ENCODE data around the gene EREG.
"Not testable (repeated sequence)": the region's sequence is repeated elsewhere in the genome, so short reads cannot be mapped to it uniquely, and the experiment has no call there.

The EREG gene

DNA sequence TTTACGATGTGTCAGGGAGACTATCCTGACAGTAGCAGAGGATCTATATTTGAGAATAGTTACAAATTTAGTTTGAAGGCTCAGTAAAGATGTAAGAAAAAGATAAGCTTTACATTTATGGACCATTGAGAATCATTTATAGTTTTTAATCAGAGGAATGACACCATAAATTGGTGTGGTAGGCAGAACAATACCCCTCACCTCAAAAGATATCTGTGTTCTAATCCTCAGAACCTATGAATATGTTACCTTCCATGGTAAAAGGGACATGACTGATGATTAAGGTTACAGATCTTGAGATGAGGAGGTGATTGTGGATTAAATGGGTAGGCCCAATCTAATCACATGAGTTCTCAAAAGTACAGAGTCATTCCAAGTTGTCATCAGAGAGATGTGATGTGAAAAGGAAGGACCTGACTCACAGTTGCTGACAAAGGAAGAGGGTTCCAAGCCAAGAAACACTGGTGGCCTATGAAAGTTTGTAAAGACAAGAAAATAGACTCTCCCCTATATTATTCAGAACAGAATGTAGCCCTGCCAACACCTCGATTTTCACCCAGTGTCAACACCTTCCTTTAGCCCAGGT lies 27.0 kb downstream of the EREG start:
- DNase-seq = no peak

GRCh38 chr4:74394476-74395136 lies 29.7 kb downstream of the EREG start:
- no peak for DNase-seq

DNA sequence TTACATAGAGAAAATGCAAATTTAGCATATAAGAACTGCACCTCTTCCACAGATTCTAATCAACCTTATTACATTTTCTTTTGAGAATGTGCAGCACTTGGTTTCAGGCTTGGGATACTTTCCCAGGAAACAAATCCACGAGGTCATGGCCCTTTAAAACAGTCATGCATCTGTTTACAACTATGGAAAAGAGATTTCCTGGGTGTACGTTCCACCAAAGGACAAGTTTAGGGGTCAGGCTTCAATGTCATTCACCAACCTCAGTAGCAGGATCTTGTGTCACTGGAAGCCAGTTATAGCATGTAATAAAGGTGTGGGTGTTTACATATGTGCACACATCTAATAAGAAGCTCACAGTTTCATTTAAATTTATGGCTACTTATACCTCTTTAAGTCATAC lies 30.7 kb downstream of the EREG start:
- no peak for DNase-seq

- no peak for DNase-seq
Measured at GRCh38 chr4:74397748-74398426, 32.9 kb downstream of the EREG start.

GRCh38 chr4:74398894-74399589 lies 34.1 kb downstream of the EREG start:
- DNase-seq = not testable (repeated sequence)

GRCh38 chr4:74400395-74400794 lies 35.5 kb downstream of the EREG start:
- no peak for DNase-seq

DNA sequence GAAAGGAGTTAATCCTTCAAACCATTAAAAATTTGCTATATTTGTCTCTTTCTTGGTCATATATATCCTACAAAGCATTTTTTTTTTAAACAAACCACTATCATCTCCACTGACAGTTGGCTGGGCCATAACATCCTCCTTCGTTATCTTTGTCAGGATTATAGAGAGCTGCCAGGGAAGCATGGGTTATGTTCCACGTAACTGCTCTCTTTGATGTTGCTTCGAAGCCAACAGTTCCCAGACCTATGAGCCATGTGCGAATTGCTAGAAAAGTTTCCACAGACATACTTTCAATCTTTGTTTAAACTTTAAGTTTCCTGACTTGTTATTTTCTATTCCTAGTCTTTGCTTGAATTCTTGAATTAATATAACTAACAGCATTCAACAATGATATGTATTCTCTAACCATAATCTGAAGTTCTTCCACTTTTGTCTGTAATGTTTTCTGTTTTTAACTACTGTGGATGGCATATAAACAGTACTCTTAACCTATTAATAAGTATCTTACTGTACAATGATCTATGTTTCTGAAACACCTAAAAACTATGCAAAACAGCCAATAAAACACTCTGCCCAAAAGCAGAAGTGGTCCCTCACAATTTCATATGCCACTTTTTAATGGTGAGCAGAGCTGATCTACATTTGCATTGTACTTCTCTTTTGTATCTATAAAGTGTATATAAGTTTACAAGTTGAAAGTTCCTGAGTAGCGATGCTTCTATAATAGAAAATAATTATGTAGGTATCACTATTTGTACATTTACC lies 37.9 kb downstream of the EREG start:
- no peak for DNase-seq

GRCh38 chr4:74407891-74408290 lies 42.9 kb downstream of the EREG start:
- no peak for DNase-seq

GRCh38 chr4:74408639-74409038 lies 43.7 kb downstream of the EREG start:
- no peak for DNase-seq

GRCh38 chr4:74410272-74410671 lies 45.3 kb downstream of the EREG start:
- no peak for DNase-seq

- DNase-seq = no peak
Measured at GRCh38 chr4:74412225-74412624, 47.3 kb downstream of the EREG start.

DNA sequence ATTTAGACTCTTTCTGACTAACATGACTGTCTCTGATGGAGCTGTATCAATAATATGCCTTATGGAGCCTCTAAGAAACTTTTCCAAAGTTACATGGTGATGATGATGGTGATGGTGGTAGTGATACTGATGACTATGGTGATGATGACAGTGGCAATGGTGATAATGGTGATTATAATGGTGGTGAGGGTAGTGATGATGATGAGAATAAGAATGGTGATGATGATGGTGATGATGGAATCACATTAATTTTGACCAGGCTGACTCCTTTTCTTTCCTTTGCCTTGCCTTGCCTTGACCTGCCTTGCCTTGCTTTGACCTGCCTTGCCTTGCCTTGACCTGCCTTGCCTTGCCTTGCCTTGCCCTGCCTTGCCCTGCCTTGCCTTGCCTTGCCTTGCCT lies 48.3 kb downstream of the EREG start:
- no peak for DNase-seq

DNA sequence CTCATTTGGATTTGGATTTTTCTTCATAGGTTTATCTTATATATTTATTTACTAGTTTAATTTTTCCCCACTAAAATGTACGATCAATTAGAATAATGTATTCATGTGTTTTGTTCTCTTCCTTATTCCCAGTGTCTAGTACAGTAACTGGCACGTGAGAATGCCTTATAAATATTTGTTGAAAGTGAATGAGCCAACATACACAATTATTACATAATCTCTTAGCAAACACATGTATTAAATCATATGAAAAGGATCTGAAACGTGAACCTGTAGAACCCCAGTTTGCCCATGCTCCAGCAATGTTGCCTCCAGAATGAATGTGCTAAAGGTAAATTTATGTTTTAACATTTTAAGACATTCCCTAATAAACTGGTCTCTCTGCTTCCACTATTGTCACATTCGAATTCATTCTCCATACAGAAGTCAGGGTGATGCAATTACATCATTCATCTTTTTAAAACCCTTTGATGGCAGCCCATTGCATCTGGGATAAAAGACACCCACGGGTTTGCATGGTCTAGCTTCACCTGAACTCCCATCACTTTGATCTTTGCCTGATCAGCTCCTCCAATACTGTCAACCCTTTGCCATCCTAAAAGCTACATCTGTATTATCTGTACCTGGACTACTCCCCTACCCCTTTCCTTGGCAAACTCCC lies 49.3 kb downstream of the EREG start:
- DNase-seq = no peak

DNA sequence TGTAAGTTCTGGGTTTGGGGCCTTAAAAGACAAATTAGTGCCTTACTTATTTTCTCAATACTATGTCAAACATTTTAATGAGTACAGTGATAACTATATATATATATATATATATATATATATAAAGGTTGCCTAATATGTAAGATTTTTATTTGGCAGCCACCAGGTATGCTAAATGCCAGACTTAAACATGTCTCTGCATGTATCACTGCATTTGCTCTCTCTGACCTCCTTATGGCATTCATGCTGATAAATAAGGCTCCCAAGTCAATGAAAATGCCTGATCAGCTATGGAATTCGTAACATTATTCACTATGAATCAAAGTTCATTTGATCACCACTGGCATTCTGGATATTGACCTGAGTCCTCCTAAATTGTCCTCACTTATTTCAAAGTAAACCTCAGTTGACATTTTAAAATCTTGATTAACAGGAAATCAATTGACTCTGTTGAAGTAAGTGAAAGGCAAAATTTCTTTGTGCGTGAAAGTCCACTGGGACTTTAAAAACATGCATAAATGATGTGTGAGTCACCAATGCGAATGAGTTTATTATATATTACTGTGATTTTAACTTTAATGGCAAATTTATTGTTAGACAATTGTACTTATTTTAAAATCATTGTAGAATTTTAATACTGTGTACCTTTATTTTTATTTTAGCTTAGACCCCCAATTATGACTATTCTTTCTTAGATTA lies 50.8 kb downstream of the EREG start:
- DNase-seq = no peak

- no peak for DNase-seq
Measured at GRCh38 chr4:74418063-74418670, 53.2 kb downstream of the EREG start.

DNA sequence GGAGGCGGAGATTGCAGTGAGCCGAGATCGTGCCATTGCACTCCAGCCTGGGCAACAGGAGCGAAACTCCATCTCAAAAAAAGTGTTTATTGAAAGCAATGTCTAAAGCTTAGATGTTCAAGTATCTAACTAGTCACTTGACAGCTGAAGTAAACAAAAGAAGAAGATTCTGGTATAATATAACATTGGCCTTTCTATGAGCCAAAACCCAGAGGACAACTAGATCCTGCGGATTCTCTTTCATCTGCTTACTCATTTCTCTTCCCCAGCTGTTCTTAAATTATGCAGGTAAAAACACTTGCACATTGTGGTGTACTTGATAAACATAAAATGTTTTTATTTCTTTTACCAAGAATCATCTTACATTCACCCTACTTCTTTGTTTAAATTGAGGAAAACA lies 55.9 kb downstream of the EREG start:
- DNase-seq = no peak

DNA sequence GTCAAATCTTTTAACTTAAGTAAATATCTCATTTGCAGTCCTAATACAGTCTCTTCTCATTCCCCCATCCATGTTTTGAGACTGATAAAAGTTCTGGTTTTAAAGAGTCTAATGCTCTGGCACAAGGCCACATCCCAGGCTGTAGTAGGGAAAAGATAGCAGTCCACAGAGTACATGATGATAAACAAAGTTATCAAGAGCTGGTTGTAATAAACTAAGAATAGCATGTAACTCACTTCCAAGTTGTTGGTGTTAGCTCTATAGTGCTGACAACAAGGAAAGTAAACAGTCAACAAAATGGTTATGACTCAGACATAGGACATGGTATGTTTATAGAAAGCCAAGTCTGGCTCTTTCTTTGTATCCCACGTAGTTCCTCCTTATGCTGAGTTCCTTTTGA lies 58.2 kb downstream of the EREG start:
- DNase-seq = no peak

DNA sequence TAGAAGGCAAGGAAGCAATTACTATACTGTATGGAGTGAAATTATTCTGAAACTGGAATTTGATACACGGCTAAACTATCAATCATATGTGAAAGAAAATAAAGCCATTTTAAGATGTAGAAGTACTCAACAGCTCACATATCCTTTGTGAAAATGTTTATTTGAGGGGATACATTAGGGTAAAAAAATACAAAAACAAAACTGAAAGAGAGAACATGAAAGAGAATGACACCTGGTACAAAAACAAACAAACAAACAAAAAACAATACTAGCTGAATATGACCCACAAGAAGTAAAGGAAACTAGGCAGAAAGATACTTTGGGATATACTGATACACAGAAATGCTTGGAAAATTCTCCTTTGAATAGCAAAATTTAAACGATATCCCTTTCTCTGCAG lies 59.2 kb downstream of the EREG start:
- no peak for DNase-seq

DNA sequence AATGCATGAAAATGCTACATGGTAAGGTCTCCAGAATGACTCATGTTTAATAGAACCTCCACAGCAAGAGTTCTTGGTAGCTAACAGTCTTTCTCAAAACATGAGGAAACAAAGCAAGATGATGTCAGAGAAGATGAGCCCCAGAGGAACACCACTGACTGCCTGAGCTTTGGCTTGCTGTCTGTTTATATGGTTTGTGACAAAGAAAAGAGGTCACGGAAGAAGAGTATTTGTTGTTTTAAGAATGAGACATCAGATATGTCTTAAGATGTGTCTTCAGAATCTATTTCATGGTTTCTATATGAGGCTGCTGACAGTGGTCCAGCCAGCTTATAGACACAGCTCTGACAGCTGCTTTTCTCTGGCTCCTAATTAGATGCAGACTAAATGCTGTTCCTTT lies 61.2 kb downstream of the EREG start:
- DNase-seq = no peak

DNA sequence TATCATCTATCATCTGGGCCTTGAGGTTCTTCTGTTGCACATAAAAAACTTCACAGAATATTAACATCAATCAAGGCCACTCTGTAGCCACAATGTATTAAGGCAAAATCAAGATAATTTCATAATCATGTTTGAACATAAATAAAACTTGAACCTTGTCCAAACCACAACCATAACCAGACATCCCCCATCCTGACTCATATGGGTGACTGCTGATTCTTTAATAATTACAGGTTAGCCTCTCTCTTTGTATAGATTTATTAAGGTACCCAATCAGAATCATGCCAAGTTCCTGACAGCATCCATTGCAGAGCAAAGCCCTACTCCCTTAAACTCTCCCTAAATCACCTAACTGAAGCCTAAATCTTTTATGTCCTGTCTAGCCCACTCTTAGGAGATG lies 63.3 kb downstream of the EREG start:
- DNase-seq = no peak

- DNase-seq = no peak
Measured at GRCh38 chr4:74431113-74431826, 66.3 kb downstream of the EREG start.

All from stimulated activated CD4-positive, alpha-beta T cell treated with anti-CD3 and anti-CD28 coated beads, Interleukin-1b, Interleukin-23, amount 100 ng/mL, for 48 hours (primary cell).